Smooth muscle cell (in vitro differentiated cells): ENCODE data around the gene IL9. TPM values are rescaled to one million over a fixed set of nuclear protein-coding genes. Genes with fewer than 3 reads are reported as not detected.
A peak's percentile ranks its signal among the peaks of the same experiment; 100 is the strongest.

ENCODE experiments used
- DNase-seq: peaks from one replicate; lab custom pipeline; 2025; ENCODE audit not compliant: unreplicated experiment; lab: John Stamatoyannopoulos, UW
- H2AFZ ChIP-seq: fragments of 200-600 bp; sonication (generic); 2 replicates; pipeline ENCODE4 v1.6.0; 2016; ENCODE audit warnings: antibody characterized with exemption, low read depth, mild to moderate bottlenecking
- H3F3A ChIP-seq: fragments of 200-600 bp; sonication (generic); 2 replicates; pipeline ENCODE4 v1.6.0; 2017; ENCODE audit warnings: antibody characterized with exemption, low read depth
- H3K27ac ChIP-seq: fragments of 200-600 bp; sonication (generic); 2 replicates; pipeline ENCODE4 v1.5.1; 2016; ENCODE audit warnings: low read depth, mild to moderate bottlenecking
- H3K27me3 ChIP-seq: fragments of 200-600 bp; sonication (generic); 2 replicates; pipeline ENCODE4 v1.6.1; 2016; ENCODE audit warnings: low read depth, mild to moderate bottlenecking
- H3K36me3 ChIP-seq: fragments of 200-600 bp; sonication (generic); 2 replicates; pipeline ENCODE4 v1.5.1; 2016; ENCODE audit warnings: low read depth
- H3K4me1 ChIP-seq: fragments of 200-600 bp; sonication (generic); 2 replicates; pipeline ENCODE4 v1.5.1; 2016; ENCODE audit warnings: low read depth
- H3K4me2 ChIP-seq: fragments of 200-600 bp; sonication (generic); 2 replicates; pipeline ENCODE4 v1.6.0; 2016; ENCODE audit warnings: mild to moderate bottlenecking
- H3K4me3 ChIP-seq: fragments of 200-600 bp; sonication (generic); 2 replicates; pipeline ENCODE4 v1.5.1; 2016; ENCODE audit warnings: mild to moderate bottlenecking
- H3K79me2 ChIP-seq: fragments of 200-600 bp; sonication (generic); 2 replicates; pipeline ENCODE4 v1.6.0; 2016; ENCODE audit warnings: low read depth, mild to moderate bottlenecking
- H3K9ac ChIP-seq: fragments of 200-600 bp; sonication (generic); 2 replicates; pipeline ENCODE4 v1.6.0; 2016; ENCODE audit warnings: low read depth
- H3K9me3 ChIP-seq: fragments of 200-600 bp; sonication (generic); replicated peaks from 2 replicates; pipeline ENCODE4 v1.5.1; 2016; ENCODE audit warnings: low read depth
- H4K20me1 ChIP-seq: fragments of 200-600 bp; sonication (generic); 2 replicates; pipeline ENCODE4 v1.6.0; 2016; ENCODE audit warnings: low read depth
- CTCF ChIP-seq: fragments of 200-600 bp; sonication (generic); IDR thresholded peaks from 2 replicates; pipeline ENCODE4 v1.5.1; 2017; ENCODE audit warnings: borderline replicate concordance, mild to moderate bottlenecking, antibody characterized with exemption; ENCODE audit not compliant: insufficient read depth, poor library complexity, severe bottlenecking
- WGBS: methylation state at CpG from one replicate; pipeline ENCODE4 v1.1.7; 2016; ENCODE audit warnings: low lambda C conversion rate; 5-methylcytosine and 5-hydroxymethylcytosine counted together
- polyA plus RNA-seq: library from polyadenylated mRNA; unstranded; fragments of >200 nt; fragmentation: Nextera tagmentation; extraction: Ambion mirVana; gene quantifications from 2 replicates; pipeline ENCODE4 v1.2.1, GENCODE V29; 2016
- total RNA-seq: library from RNA; depleted of rRNA; stranded (reverse); fragments of >200 nt; gene quantifications from 2 replicates; pipeline ENCODE4 v1.2.3, GENCODE V29; 2014

IL9 gene
- total and polyA plus RNA-seq, 2 experiments from 2014 or later, result not detected

- 5% methylated on average over 77 of the region's 99 CpGs for WGBS
- no peak for DNase-seq
- H3K27ac ChIP-seq, result no peak overlapping the region
Observed at GRCh38 chr5:135930029-135930948, 34.6 kb upstream of the IL9 start.

GRCh38 chr5:135921388-135921787 is 25.7 kb upstream of the IL9 start:
- Histone ChIP-seq H2AFZ (no peak overlapping the region), H3K9ac (no peak overlapping the region), H3K4me2 (peak overlapping the region; percentile 40), H4K20me1 (no peaks in the 10 kb centered on the region), H3K27me3 (peaks cover 80% of the 10 kb centered on the region), H3F3A (no peaks in the 10 kb centered on the region), H3K36me3 (no peaks in the 10 kb centered on the region), H3K4me3 (no peak overlapping the region), H3K27ac (peak overlapping the region; percentile 31), H3K79me2 (no peaks in the 10 kb centered on the region), H3K4me1 (no peaks in the 10 kb centered on the region), H3K9me3 (no peaks in the 10 kb centered on the region)
- WGBS, result 5% methylated on average over 1 of the region's 1 CpG
- no peak for DNase-seq
- TF ChIP-seq CTCF, result no peak

More at GRCh38 chr5:135930029-135930948, 34.6 kb upstream of the IL9 start:
- H3K4me2 ChIP-seq, result peak overlapping the region; percentile 87
- peaks cover 82% of the 10 kb centered on the region for H3K27me3 ChIP-seq
- no peaks in the 10 kb centered on the region for H3K36me3 ChIP-seq
- no peaks in the 10 kb centered on the region for H3K79me2 ChIP-seq
- no peak for TF ChIP-seq CTCF
- peak overlapping the region; percentile 45 for H3K4me3 ChIP-seq
- no peak overlapping the region for H3K9ac ChIP-seq
- H4K20me1 ChIP-seq, result no peaks in the 10 kb centered on the region
- no peaks in the 10 kb centered on the region for H3K4me1 ChIP-seq
- H3F3A ChIP-seq, result no peaks in the 10 kb centered on the region
- peak overlapping the region; percentile 85 for H2AFZ ChIP-seq
- H3K9me3 ChIP-seq, result no peaks in the 10 kb centered on the region

- Histone ChIP-seq H4K20me1 (no peaks in the 10 kb centered on the region), H3K4me3 (no peak overlapping the region), H3K36me3 (no peaks in the 10 kb centered on the region), H3K27ac (peak overlapping the region; percentile 31), H3K9ac (no peak overlapping the region), H3K27me3 (peaks cover 80% of the 10 kb centered on the region), H3K9me3 (no peaks in the 10 kb centered on the region), H3F3A (no peaks in the 10 kb centered on the region), H3K4me2 (no peak overlapping the region), H3K79me2 (no peaks in the 10 kb centered on the region), H2AFZ (no peak overlapping the region), H3K4me1 (no peaks in the 10 kb centered on the region)
- 71% methylated on average over 3 of the region's 3 CpGs for WGBS
- DNase-seq, result no peak
- no peak for TF ChIP-seq CTCF
Observed at GRCh38 chr5:135920199-135920598, 24.6 kb upstream of the IL9 start.
